Measurements from ENCODE around the gene CALML6. TPM values are rescaled to one million over a fixed set of nuclear protein-coding genes. Genes with fewer than 3 reads are reported as not detected.

The CALML6 gene
- total and polyA plus RNA-seq, 2 of the 8 experiments (the other 6 are each of a cell fraction or from before 2014, with no cell fraction given) = 0.54 to 1.3 TPM

GRCh38 chr1:1956101-1956500 lies 41.0 kb downstream of the CALML6 start (continued):
- no peak for TF ChIP-seq ATF2 (IDR thresholded peaks at IDR 0.05; ENCODE audit: low read length)
- TF ChIP-seq, protein P1, sequence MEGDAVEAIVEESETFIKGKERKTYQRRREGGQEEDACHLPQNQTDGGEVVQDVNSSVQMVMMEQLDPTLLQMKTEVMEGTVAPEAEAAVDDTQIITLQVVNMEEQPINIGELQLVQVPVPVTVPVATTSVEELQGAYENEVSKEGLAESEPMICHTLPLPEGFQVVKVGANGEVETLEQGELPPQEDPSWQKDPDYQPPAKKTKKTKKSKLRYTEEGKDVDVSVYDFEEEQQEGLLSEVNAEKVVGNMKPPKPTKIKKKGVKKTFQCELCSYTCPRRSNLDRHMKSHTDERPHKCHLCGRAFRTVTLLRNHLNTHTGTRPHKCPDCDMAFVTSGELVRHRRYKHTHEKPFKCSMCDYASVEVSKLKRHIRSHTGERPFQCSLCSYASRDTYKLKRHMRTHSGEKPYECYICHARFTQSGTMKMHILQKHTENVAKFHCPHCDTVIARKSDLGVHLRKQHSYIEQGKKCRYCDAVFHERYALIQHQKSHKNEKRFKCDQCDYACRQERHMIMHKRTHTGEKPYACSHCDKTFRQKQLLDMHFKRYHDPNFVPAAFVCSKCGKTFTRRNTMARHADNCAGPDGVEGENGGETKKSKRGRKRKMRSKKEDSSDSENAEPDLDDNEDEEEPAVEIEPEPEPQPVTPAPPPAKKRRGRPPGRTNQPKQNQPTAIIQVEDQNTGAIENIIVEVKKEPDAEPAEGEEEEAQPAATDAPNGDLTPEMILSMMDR (IDR thresholded peaks at IDR 0.05; ENCODE audit: control extremely low read depth in 1 of 3, insufficient read depth in 1 of 3, low read depth in 1 of 3, low read length in 3 of 3) = no peak
- no peak for TF ChIP-seq EZH2 (IDR thresholded peaks at IDR 0.05; ENCODE audit: low read depth, low read length, severe bottlenecking)
- TF ChIP-seq SRF (IDR thresholded peaks at IDR 0.05; ENCODE audit: low read depth, low read length) = no peak
- no peak for TF ChIP-seq CEBPB (IDR thresholded peaks at IDR 0.05; ENCODE audit: low read depth, low read length)
- no peak for TF ChIP-seq SIRT6 (IDR thresholded peaks at IDR 0.05; ENCODE audit: low read length)
